Measurements from ENCODE around the gene F9.

- no peak for TF ChIP-seq POLR2A (IDR thresholded peaks at IDR 0.05)
- TF ChIP-seq, protein P1, sequence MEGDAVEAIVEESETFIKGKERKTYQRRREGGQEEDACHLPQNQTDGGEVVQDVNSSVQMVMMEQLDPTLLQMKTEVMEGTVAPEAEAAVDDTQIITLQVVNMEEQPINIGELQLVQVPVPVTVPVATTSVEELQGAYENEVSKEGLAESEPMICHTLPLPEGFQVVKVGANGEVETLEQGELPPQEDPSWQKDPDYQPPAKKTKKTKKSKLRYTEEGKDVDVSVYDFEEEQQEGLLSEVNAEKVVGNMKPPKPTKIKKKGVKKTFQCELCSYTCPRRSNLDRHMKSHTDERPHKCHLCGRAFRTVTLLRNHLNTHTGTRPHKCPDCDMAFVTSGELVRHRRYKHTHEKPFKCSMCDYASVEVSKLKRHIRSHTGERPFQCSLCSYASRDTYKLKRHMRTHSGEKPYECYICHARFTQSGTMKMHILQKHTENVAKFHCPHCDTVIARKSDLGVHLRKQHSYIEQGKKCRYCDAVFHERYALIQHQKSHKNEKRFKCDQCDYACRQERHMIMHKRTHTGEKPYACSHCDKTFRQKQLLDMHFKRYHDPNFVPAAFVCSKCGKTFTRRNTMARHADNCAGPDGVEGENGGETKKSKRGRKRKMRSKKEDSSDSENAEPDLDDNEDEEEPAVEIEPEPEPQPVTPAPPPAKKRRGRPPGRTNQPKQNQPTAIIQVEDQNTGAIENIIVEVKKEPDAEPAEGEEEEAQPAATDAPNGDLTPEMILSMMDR (IDR thresholded peaks at IDR 0.05) = no peak
Observed at GRCh38 chrX:139581068-139581467, 50.5 kb downstream of the F9 start.
